GM18517 (cell line): Measurements from ENCODE around the gene ADARB1.

Experiments
- ATAC-seq: cut with Tn5 transposase; IDR thresholded peaks from one replicate; pipeline ENCODE4 v1.9.1; 2021; ENCODE audit warnings: mild to moderate bottlenecking, moderate library complexity; ENCODE audit not compliant: unreplicated experiment

ADARB1 gene

DNA sequence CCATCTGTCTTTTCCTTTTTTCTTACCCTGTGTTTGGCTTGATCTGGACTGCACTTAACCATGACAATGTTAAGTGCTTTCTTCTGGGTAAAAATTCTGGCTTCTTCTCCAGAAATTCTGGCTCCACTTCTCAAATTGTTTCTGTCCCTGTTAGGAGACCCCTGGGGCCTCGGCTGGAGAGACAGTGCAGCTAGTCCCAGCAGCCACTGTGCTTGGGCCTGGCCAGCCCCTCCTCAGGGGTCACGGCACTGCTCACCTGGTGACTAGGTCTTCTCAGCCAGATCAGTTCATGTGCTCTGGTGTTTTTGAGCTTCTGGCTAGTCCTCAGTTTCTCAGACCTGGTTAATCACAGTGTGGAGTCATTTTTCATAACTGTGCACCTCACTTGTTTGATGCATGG is 72.4 kb downstream of the ADARB1 start:
- no peak for ATAC-seq

DNA sequence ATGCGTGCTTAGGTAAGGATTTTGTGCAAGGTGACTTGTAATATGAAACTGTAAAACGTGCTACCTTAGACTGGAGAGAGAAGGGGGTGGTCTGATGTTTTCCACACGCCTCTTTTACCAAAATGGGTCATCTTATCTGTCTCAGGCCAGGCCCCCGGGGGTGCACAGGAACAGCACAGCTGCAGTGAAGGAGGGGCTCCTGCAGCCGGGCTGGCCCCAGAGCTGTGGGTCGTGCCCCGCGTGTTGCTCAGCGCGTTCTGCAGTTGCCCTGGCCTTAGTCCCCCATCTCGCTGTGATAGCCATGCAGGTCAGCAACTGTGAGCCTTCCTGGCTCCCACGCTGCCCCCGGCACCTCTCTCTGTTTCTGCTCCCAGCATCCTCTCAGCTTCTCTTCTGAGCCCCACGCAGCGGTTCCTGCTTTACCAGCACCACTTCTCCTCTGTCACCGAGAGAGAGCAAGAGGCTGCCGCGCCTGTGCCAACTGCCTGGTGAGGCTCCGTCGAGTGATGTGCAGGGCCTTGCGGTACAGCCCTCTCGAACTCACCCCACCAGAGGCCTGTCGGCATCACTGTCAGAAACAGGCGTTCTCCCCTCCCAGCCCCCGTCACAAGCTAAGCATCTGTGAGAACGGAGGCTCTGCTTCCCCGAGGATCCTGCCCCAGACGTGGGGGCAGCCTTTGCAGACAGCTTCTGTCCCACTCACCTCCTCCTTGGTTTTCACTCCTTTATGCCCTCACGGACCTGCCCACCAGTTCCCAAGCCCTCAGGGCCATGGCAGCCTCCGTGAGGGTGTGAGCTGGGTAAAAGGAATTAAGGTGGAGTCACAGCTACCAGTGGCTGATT is 73.3 kb downstream of the ADARB1 start:
- no peak for ATAC-seq

DNA sequence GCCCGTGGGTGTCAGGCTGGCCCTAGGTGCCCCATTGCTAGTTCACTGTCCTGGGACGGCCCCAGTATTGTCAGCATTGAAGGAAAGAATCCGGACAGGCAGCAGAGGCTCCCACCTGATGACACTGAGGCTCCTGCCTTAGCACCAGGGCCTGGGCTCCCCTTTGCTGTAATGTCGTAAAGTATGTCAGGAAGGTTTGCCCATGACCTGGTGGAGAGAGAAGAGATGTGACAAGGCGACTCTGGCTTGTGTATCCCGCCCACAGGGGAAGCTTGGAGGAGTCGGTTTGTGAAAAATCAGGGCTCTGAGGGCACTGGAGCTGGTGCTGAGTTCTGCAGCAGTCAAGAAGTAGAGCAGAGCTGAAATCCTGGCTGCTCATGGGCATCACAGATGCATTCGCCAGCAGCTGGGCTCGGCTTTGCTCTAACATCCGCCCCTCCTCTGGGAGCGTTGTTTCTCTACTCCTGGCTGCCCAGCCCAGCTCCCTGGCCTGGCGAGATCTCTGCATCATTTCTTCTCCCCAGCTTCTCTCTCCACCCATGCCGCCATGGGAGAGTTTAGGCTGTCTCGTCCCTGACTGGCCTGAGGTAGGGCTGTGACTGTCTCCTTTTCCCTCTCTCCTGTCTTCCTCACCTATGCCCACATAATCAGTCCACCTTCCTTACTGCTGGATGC is 74.1 kb downstream of the ADARB1 start:
- no peak for ATAC-seq

DNA sequence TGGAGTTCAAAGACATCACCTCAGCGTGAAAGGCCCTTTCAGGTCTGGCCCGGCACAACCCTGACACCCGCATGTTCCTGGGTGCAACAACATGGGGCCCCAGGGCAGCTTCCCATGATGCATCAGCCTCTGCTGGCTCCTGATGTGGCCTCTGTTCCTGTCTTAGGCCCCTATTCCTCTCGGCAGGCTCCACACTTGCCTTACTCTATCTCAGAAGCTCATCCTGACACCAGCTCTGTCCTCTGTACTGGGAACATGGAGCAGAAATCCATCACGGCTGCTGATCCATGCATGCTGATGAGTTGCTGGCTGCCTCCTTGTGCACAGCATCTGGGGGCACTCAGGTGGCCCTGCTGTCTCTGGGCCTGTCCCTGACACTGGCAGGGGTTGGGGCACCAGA is 74.6 kb downstream of the ADARB1 start:
- no peak for ATAC-seq

DNA sequence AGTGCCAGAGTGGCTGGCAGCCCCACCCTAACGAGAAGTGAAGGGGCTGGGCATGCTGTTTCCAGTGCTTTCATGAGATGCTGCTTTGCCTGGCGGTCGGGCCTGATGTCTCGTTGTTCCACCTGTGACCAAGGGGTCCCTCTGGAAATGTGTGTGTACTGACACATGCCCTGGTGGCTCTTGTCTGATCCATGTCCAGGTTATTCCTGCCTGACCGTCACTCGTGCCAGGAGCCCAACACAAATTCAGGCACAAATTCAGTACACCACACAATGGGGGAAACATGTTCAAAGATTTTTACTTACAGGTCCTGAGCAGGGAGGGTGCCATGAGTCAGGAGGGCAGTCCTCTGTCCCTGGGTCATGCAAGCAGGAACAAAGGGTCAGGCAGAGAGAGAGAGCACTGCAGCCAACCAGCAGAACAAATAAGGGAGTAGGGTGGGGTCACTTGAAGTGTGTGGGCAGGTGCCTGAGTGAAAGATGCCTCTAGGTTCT is 76.3 kb downstream of the ADARB1 start:
- ATAC-seq = no peak

DNA sequence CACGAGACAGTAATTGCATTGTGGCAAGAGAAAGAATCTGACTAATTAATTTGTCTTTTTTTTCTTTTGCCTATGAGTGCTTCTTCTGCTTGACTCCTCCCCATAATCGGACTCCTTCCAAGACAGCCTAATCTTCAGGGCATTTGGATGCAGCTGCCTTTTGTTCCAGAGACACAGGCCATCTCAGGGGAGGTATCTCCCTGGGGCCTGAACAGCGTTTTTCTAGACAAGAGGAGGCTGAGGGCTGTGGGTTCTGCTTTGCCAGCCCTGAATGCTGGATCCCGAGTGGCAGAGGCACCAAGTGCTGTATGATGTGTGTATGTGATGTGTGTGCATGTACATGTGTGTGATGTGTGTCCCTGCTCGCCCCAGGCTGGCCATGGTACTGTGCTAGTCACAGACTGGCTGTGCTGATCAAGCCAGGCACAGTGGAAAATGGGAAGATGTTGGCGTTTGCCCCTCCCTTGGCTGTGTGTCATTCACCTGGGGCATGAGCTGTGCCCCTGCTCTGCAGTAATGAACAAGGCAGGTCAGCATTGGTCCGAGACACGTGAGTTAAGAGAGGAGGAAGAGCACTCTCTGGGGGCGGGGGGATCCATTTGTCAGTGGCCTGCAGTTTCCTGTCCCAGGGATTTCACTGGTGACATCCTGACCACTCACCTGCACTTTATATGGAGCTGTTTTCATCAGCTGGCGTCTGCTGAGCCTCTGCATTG is 77.2 kb downstream of the ADARB1 start:
- ATAC-seq = no peak

DNA sequence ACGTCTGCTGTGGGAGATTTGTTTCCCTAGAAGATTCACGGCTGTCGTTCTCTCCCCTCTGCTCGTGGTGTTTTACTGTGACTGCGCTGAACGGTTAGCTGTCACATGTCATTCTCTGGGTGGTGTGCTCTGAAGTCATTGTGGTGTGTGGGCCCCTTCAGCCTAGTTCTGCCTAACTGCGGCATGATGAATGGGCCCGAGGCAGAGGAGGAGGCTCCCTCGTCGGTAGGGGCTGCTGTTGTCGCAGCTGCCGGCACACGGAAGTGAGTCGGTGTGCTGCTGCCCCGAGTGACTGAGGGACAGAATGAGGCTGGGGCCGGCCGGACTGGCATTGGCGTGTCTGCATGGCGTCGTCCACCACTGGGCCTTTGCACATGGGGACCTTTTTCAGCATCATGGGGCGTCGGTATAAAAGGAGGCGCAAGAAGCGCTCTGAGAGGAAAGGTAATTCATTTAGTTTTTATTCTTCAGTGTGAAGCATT is 77.9 kb downstream of the ADARB1 start:
- ATAC-seq = no peak

DNA sequence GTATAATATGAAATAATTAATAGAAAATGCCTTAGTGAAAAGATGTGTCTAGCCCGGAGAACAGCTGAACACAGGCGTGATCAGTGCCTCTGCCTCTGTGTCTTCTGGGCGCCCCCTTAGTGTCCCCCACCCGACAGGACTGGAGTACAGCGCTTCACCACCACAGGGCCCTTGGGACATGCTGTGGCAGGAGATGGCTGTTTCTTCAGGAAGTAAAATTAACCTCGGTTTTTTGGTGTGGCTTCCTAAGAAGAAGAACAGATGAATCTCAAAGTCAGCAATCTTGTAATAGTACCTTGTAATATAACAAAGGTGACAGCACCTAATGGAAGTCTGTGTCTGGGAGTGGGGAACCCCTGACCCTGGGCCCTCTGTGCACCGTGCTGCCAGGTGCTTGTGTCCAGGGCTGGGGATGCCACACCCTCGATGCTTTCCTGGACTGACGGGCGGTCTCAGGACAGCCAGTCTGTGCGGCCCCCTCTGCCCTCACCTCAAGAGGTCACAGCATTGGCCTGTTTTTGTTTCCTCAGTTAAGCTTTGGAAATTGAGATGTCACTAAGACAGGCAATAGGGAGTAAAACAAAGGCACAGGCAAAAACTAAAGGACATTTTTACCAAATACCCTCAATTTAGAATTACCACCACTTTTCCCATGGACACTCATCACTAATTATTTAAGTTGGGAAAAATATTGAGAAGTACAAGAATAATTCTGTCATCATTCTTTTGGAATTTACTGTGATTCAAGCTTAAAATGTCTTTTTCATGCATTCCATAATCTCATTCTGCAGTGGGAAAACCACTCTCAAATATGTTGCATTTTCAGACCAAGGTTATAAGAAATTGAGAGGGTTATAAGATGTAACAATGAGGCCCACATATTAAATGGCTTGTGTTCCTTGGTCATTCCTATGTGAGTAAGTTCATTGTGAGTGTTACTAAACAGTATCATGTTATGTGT is 79.3 kb downstream of the ADARB1 start:
- no peak for ATAC-seq

DNA sequence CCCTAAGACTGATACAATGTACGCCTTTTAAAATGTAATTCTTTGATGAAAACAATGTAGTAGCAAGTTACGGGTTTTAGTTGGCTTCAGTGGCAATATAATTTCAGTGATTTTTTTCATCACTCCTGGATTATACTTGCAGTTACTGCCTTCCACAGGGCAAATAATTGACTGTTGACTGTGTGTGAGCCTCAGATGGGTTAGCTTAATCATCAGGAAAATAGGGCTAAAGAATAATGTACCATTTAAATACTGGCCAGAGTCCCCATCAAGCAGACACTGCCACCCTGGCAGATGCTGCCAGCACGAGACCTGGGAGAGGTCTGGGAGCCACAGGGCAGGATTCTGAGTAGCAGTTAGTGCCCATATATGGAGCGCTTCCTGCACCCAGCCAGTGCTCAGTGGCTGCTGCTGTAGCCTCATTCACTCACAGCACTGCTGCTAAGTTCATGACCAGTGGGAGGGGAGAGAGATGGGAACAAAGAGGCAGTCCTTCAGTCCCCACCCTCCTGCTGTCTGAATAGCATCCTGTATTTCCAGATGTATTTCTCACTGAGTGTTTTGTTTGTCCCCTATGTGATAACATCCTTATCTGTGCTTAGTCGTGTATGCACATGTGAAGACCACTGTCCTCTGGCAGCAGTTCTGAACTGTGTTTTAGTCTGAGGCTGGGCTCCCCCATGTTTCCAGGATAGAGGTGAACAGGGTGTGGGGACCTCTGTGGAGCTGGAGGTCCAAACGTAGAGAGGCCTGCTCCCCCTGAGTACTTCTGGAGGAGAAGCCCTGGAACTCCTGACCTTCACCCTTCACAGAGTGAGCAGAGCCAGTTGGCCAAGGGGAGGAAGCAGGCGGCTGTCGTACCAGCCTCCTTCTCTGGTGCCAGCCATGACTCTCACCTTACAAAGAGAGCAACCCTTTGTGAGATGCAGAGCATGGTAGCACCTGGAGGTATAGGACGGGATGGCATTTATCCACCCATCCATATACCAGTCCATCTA is 80.4 kb downstream of the ADARB1 start:
- no peak for ATAC-seq

DNA sequence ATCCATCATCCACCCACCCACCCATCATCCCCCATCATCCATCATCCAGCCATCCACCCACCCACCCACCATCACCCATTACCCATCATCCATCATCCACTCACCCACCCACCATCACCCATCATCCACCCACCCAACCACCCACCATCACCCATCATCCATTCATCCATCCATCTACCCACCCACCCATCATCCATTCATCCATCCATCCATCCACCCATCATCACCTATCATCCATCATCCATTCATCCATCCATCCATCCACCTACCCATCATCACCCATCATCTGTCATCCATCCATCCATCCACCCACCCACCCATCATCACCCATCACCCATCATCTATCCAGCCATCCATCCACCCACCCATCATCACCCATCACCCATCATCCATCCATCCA is 81.5 kb downstream of the ADARB1 start:
- ATAC-seq = no peak

DNA sequence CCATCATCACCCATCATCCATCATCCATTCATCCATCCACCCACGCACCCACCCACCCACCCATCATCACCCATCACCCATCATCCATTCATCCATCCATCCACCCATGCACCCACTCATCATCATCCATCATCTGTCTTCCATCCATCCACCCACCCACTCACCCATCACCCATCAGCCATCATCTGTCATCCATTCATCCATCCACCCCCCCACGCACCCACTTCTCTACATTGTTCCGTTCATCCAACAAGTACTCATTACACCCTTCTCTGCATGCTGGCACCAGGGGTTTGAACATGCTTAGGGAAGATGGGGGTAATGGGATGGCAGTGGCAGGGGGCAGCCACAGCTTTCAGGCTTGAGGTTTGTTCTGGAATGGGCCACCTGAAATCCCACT is 82.1 kb downstream of the ADARB1 start:
- no peak for ATAC-seq

DNA sequence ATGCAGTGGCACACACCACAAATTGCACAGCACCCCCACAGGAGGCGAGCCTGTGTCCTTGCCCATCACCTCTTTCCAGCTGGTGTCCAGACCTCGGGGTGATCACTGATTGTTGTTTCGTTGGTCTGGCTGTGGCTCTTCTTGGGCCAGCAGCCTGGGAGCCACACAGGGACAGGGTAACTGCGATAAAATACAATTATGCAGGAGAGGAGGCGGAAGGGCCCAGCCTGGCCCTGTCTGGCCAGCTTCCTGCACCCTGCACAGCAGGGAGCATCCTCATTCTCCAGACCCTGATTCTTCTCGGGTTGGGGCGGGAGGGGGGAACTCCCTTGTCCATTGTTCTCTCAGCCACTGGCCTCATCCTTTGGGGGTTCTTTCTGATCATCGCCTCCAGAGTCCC is 83.6 kb downstream of the ADARB1 start:
- ATAC-seq = no peak

DNA sequence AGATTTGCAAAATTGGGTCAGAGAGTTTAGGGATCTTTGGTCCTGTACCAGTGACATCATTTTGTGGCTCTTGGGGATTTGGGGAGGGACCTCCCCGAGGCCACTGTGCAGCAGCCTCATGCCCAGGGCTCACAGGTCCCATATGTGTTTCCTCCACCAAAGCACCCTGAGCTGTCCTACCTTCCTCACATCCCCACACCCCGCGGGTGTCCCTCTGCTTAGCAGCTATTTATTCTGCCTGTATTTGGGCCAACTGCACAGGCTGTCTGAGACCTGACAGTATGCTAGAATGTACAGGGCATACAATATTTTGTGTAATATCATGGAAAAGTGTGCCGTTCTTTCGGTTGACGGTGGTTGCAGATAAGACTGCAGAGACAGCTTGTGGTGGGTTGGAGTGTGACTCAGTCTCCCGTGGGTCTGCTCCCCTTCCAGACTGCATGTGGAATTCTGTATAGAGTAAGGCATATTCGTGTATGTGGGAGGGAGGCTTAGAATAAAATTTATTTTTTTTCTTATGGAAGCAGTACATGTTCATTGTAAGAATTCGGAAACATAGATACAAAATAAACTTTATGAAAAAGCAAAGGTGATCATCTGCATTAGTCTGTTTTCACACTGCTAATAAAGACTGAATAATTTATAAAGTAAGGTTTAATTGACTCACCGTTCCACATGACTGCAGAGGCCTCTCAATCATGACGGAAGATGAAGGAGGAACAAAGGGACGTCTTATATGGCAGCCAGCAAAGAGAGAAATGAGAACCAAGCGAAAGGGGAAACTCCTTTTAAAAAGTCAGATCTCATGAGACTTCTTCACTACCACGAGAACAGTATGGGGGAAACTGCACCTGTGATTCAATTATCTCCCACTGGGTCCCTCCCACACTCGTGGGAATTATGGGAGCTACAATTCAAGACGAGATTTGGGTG is 84.4 kb downstream of the ADARB1 start:
- no peak for ATAC-seq

DNA sequence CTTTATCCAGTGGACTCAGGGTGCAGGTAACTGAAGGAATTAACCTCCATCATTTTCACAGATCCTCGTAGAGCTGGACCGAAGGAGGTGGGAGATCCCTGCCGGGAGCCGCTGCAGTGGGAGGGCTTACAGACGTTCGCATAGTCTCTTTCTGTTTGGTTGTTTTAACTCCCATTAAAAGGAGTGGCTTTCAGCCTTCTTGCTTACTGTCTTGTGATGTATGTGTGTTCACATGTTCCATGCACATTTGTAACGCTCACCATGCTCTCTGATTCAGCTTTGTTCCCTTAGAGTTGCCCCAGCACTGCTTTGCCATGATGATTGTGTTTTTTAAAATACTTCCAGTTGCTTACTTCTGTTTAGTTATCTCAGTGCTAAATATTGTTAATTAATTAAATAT is 85.8 kb downstream of the ADARB1 start:
- ATAC-seq = no peak

DNA sequence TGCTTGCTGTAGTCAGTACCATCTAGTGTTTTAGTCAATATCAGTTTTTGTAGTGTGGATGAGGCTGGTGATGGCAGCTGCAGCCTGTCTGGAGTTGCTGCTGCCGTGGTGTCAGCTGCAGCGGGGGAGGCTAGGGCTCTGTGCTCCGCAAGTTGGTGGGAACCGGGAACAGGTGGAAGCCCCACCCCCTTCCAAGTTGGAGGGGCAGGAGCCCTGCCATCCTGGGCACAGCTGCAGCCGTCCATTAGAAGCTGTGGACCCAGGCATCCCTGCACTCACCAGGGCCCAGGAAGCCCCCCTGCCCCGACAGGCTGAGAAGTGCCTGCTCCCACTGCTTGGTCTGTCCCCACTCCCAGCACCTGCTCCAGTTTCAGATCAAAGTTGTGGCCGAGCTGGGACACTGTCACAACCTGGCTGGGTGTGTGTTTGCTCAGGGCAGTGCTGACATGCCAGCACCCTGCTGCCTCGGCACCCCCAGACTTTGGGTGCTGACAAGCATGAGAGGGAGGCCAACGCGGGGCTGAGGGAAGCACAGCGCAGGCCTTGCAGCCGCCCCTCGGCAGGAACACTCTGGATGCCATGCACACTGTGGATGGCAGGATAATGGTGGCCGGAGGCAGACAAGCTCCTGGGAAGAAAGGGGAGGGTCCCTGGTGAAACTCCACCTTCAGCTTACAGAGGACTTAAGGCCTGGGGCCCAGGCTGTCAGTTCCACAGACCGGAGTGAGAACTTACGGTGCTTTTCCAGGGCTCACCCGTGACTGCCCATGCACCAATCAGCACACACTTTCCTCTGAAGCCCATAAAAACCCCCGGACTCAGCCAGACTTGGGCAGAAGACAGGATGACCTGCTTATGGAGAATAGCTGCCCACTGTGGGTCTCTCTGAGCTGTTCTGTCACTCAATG is 86.9 kb downstream of the ADARB1 start:
- no peak for ATAC-seq

DNA sequence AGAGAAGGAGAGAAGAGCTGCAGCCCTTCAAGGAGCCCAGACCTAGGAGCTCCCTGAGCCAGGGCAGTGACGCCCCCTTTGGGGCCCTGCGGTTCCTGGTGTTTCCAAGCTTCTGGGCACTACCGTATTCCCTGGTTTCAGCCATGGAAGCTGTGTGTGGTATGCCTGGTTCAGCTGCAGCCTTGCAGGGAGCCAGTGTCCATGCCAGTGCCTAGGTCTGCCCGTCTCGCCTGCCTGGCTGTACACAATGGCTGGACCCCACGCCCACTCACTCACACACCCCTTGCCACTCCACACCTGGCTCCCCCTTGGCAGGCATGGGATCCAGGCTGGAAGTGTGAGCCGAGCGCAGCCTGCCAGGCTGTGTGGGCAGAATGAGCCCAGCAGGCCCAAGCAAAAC is 87.7 kb downstream of the ADARB1 start:
- ATAC-seq = no peak

DNA sequence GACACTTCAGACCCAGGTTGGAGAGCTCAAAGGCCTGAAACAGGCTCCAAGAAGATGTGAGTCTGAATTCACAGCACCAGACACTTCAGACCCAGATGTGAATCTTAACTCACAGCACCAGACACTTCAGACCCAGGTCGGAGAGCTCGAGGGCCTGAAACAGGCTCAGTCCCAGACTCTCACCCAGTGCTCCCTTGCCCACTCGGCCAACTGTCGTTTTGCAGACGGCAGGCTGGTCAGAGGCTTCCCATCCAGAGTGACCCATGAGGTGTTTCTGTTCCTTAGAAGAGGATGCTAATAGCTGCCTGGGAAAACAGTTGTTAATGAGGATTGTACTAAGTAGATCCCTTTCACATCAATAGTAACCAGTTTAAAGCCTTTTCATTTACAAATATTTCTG is 88.4 kb downstream of the ADARB1 start:
- ATAC-seq = no peak
